ENCODE results near the gene TAS2R3. TPM values are rescaled to one million over a fixed set of nuclear protein-coding genes. Genes with fewer than 3 reads are reported as not detected.

TAS2R3 gene, protein sequence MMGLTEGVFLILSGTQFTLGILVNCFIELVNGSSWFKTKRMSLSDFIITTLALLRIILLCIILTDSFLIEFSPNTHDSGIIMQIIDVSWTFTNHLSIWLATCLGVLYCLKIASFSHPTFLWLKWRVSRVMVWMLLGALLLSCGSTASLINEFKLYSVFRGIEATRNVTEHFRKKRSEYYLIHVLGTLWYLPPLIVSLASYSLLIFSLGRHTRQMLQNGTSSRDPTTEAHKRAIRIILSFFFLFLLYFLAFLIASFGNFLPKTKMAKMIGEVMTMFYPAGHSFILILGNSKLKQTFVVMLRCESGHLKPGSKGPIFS
- total RNA-seq = 4.6 TPM

DNA sequence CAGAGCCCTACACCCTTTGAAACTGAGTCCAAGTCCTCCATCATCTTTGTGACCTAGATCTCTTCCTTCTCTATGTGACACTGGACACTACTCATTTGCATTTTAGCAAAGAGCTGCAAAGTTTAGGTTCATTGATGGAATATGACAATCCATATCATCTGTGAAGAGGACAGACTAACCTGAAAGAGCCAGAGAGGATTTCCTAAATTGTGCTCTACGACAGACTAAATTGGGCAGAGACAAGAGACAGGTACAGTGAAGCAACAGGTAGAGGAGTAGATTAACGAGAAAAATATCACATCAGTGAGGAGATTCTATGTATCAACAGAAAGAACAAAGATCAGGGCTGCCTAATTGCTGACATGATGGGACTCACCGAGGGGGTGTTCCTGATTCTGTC lies at the start of gene TAS2R3:
TAS2R3 (plus strand) TSS at position 301 of the 400 bp plus-strand sequence; CDS start at position 363, 62 bp downstream.

DNA sequence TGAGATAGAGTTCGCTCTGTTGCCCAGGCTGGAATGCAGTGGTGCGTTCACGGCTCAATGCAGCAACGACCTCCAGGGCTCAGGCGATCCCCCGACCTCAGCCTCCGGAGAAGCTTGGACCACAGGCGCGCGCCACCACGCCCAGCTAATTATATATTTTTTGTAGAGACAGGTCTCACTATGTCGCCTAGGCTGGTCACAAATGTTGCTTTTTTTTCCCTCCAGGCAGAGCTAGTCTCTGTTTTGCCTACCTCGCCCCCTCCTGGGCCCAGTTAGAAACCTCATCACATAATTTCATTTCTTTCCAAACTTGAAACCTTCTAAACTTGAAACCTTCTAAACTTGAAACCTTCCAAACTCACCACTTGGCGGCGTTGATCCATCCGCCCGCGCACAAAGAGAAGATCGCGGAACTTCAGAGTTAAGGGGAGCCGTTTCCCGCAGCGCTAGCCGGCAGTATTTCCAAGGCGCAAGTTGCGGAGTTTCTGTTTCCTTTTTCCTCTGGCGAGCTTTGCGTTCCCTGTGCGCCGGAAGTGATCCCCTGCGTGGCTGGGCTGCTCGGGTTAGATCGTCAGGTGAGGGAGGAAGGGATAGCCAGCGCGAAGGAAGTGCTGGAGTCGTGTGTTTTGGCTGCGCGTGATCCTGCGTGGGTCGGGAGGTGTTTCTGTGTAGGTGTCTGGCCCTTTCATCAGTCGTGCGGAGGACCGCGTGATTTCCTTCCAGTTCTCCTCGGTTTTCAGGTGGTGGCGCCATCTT lies 25.9 kb upstream of the TAS2R3 start, which contains the start of gene SSBP1:
SSBP1 (plus strand) TSS at position 523 of the 756 bp plus-strand sequence. CDS start 809 bp downstream, outside the sequence.

DNA sequence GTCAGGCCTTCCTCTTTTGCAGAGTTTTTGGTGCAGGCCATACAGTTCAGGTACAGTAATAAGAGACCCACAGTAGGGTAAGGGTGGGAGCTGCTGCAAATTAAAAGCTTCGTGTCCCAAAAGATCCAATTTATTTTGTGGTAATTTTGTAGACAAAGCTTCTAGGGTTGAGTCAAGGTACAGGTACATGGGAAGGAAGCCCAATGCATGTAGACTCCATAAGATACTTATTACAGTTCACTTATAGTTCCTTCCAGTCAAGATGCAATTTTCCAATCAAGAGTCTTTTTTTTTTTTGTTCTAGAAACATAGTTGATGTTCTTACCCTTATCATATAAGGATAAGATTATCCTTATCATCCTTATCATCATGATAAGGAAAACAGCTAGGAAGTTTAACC lies 12.5 kb downstream of the TAS2R3 start, which contains the start of gene TAS2R4:
TAS2R4 (plus strand) TSS at position 301 of the 400 bp plus-strand sequence. CDS start 1,815 bp downstream, outside the sequence.

DNA sequence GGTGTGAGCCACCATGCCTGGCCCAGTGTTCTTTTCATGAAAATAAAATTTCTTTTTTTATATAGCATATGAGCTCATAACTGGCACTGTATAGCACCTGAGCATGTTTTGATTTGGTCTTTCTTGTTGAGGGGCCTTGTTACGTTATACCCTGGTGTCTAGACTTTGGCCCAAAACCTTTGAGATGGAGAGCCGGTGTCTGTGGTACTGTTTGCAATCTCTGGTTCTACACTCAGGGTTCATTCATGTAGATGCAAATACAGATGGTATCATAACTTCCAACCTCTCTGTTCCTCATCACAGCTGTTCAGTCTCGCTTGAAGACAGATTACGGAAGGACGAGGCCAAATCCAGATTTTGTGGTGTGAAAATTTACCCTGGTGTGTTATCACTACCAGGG lies 26.0 kb downstream of the TAS2R3 start, which contains the start of gene TAS2R5:
TAS2R5 (plus strand) TSS at position 301 of the 400 bp plus-strand sequence. CDS start 145 bp downstream, outside the sequence.

Small RNA genes lying within 50 kb of the gene (small RNA-seq; reads per million reads assigned to genes)
- gene RNU1-82P = not detected

Other genes starting within 250 kb of the TAS2R3 start
- 53.7 TPM for gene AGK, start 212.7 kb upstream of the TAS2R3 start, total RNA-seq
- 35.3 TPM for gene DENND11, start 61.9 kb upstream of the TAS2R3 start, total RNA-seq
- gene WEE2, start 55.7 kb upstream of the TAS2R3 start, total RNA-seq = 0.23 TPM
- 87.2 TPM for gene SSBP1, start 25.7 kb upstream of the TAS2R3 start, total RNA-seq
- gene TAS2R4, start 12.6 kb downstream of the TAS2R3 start, total RNA-seq = 4.4 TPM
- gene TAS2R5, start 26.1 kb downstream of the TAS2R3 start, total RNA-seq = 1.8 TPM
- not detected for gene PRSS37, start 77.4 kb downstream of the TAS2R3 start, total RNA-seq
- 0.23 TPM for gene OR9A4, start 152.3 kb downstream of the TAS2R3 start, total RNA-seq
- under 0.01 TPM for gene CLEC5A, start 182.9 kb downstream of the TAS2R3 start, total RNA-seq
- not detected for gene TAS2R38, start 209.7 kb downstream of the TAS2R3 start, total RNA-seq
- 0.46 TPM for gene MGAM, start 231.8 kb downstream of the TAS2R3 start, total RNA-seq

Data from diencephalon (tissue), 1 donor.